HG03575 (cell line): Measurements from ENCODE around the gene TTC13.
A peak's percentile ranks its signal among the peaks of the same experiment; 100 is the strongest.

Experiments used
- ATAC-seq: cut with Tn5 transposase; IDR thresholded peaks from one replicate; pipeline ENCODE4 v1.9.1; 2021; ENCODE audit not compliant: unreplicated experiment, insufficient number of reproducible peaks, low FRiP score; ENCODE audit errors: extremely low read depth

Gene TTC13

DNA sequence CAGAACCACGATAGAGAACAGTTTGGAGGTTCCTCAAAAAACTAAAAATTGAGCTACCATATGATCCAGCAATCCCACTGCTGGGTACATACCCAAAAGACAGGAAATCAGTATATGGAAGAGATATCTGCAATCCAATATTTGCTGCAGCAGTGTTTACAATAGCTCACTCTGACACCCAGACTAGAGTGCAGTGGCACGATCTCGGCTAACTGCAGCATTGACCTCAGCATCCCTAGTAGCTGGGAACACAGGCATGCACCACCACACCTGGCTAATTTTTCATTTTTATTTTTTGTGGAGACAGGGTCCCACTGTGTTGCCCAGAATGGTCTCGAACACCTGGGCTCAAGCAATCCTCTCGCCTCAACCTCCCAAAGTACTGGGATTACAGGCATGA lies 13.1 kb downstream of the TTC13 start:
- ATAC-seq = no peak

DNA sequence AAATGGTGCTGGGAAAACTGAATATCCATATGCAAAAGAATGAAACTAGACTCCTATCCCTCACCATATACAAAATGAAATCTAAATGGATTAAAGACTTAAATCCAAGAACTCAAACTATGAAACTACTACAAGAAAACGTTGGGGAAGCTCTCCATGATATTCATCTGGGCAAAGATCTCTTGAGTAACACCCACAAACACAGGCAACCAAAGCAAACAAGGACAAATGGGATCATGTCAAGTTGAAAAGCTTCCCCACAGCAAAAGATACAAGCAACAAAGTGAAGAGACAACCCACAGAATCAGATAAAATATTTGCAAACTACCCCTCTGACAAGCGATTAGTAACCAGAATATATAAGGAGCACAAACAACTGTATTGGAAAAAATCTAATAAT lies 13.8 kb downstream of the TTC13 start:
- ATAC-seq = no peak

DNA sequence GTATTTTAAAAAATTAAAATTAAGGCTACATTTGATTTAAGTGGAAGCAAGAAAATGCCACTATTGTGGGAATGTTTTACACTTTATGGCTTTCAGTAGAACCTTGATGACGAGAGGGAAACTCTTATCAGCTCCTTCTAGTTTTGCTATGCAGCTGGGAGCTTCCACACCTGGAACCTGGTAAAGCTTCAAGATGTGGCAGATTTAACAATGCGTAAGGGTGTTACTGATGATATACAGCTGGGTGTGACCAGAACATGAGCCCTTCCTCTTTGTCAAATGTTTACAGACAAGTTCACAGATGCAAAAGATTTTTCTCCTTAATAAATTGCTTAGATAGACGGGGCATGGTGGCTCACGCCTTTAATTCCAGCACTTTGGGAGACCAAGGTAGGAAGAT lies 20.3 kb downstream of the TTC13 start:
- no peak for ATAC-seq

DNA sequence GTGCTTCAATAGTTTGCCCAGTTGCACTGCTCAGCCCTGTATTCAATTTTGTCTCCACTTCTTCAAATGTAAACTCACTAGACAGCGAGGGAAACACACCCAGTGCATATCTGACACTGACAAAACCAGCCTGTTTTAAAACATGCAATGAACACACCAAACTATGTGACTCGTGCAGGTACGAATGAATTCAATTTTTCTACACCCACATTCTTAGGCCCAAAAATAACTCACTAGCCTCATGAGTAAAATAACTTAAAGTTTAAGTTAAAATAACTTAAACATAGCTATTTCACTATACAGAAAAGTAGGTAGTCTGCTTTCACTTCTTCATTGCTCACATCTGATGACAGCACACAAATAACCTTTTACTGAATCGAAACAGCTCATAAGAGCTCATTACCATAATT lies 21.1 kb downstream of the TTC13 start:
- ATAC-seq = peak; percentile 78

DNA sequence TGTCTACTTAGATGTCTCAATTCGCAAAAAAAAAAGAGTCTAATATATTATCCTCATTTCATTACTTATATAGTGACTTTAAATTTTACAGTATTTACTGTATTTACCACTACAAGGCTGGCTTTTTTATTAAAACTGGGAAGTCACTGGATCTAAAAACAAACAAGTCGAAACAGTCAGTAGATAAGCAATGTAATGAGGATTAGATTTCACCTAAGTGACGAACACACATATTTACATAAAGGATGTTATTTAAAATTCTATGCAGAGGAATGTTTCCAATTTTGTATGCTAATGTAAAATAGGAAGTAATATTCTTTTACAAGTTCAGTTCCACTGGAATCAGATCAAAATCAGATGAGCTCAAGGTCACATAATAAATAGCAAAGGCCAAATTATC lies 28.3 kb downstream of the TTC13 start:
- ATAC-seq = no peak

DNA sequence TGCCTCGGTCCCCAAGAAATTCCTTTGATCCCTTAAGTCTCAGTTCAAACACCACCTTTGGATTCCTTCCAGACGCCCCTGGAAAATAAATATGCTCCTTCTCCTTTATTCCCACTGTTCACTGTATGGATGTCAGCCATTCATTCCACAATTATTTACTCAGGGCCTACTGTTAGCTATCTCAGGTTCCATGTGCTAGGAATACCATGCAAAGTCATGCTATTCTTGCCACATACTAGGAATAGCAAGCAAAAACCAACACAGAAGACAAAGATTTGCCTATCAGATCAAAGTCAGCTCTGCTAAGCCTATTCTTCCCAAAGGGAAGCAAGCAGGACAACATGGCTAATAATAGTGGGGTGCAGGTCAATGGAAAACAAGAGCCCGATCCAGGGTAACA lies 29.8 kb downstream of the TTC13 start:
- ATAC-seq = no peak

DNA sequence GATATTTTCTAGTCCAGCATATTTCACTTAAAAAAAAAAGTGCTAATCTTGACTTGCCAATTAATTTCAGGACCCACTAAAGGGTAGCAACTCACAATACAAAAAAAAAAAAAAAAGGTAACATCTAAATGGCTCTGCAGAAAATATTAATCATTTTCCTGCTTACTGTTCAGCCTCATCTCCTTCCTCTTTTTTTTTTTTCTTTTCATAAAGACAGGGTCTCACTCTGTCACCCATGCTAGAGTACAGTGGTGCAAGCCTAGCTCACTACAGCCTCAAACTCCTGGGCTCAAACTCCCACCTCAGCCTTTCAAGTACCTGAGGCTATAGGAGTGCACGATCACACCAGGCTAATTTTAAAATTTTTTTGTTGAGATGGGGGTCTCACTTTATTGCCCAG lies 30.4 kb downstream of the TTC13 start:
- no peak for ATAC-seq

DNA sequence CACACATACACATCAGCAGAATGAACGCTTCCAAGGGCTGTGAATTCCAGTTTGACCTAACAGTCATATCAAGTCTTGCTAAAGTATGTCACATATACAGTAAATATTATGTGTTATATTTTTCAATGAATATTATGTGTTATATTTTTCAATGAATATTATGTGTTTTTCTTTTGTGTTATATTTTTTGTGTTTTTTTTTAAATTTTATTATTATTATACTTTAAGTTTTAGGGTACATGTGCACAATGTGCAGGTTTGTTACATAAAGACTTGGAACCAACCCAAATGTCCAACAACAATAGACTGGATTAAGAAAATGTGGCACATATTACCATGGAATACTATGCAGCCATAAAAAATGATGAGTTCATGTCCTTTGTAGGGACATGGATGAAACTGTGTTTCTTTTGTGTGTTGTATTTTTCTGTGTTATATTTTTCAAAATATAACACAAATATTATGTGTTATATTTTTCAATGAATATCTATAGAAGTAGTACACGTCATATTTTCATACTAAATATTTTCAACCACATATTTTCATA lies 35.5 kb downstream of the TTC13 start:
- no peak for ATAC-seq

DNA sequence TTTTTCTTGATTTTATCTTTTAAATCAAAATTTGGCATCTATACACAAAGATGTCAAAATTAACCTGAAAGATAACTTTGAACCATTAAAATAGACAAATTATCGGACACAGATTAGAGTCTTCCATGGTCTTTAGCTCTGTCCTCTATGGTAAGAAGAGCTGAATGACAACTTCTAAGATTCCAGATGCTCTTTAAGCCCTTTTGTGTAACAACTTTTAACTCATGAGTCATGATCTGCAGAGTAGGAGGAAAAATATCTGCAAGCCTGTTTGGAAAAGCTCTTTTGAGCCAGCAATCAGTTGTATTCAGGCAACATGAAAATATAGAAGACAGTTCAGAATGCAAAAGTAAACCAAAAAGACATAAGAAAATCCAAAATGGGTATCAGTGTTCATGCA lies 37.8 kb downstream of the TTC13 start:
- ATAC-seq = no peak

DNA sequence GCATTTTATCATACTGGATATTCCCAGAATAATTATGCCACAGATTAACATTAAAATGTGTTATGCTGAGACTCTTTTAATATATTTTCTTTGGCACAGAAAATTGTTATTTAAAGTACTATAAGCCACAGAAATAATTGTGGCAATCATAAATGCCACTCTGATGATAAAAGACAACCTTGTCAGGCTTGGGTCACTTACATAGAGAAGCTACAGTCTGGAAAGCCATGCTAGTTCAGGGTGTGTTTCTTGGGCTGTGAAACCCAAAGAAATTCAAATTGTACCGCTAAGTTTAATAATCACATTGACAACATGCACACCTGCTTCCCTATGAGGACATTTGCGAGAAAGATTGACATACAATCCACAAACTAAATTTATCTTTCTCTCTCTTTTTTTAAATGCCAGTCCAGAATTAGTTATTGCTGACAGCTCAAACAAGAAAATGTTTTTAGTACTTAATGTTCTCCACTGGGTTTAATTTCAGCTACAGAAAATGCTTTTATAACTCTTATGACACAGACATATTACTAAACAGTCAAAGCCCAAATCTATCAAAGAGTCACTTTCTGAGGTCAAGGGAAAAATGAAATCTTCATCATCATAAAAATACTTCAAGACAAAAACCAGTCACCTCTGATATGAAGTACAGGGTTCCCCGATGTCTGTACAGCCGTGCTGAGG lies 38.7 kb downstream of the TTC13 start:
- ATAC-seq = no peak

DNA sequence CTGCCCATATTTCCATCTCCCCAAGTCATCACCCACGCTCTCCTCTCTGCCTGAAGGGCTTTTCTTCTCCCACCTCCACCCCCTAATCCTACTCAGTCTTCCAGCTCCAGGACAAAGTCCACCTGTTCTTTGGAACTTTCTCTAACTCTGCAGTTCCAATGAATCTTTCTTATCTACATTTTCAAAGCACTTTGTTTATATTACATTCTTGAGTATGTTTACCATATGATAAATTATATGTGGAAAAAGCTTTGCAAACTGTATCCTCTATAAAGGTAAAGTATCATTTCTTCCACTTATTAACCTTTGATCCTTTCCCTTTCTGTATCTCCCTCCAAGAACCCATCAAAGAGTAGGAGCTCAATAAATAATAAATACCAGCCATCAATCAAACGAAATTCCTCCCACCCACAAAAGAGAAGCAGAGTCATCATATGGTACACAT lies 39.7 kb downstream of the TTC13 start:
- ATAC-seq = no peak

DNA sequence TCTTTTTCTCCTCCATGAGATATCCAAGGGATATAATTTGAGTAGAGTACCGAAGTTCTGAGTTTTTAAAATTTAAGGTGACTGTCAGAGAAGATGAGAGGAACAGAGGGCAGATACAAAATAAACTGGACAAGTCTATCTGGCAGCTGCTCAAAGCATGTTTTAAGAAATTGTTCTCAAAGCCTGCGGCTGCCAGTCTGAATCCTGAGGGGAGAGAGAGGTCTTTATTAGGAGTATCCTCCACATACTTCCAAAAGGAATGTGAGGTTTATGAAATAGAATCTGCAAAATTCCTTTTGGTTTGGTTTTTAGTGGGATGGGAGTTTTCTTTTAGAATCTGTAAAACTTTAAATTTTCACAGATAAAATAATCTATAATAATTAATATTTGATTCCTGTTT lies 41.3 kb downstream of the TTC13 start:
- no peak for ATAC-seq

DNA sequence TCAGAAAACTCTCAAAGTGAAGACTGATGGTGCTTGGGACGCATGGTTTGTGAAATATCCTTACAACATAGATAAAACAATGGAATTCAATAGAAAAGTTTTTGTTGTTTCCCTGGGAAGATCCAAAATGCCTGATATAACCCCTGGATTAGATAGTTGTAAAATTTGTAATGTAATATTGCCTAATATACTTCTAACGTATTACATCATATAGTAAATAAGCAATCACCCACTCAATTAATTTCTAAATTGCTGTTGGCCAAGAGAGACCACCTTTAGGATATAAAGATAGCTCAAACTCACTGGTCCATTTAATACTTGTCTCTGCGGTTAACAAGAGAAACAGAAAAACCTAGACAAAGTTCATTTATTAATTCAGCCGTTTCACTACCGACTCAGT lies 42.2 kb downstream of the TTC13 start:
- ATAC-seq = no peak

DNA sequence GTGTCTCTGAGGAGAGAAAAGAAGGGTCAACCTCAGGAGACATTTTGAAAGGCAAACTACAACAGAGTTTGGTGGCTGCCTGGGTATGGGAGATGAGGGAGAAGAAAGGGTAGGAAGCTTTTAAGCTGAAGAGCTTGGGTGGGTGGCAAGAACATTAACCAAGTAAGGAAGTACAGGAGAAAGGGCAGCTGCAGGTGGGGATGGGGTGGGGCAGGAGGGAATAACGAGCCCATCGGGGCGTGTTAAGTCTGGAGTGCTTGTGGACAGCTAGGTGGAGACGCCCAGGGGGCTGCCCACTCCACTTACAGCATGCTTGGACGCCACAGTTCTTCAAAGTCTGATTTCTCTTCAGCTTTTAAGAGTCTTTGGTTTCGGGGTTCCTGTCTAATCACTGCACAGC lies 42.8 kb downstream of the TTC13 start:
- no peak for ATAC-seq

DNA sequence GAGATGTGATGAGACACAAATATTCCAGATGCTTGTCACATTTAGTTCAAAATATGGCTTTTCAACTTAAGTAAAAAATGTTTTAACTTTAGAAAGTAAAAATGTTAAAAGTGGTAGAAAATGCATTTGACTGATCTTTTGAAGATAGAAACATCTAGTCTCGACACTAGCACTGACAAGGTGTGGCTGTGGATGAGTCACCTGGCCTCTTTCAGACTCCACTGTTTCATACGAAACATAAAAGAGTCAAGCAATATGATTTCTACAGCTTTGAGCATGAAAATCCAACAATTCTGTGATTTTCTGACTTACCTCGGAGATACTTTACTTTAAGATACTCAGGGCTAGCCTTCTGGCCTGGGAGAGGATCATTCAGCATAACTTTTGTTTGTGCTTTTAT lies 47.7 kb downstream of the TTC13 start:
- ATAC-seq = no peak

DNA sequence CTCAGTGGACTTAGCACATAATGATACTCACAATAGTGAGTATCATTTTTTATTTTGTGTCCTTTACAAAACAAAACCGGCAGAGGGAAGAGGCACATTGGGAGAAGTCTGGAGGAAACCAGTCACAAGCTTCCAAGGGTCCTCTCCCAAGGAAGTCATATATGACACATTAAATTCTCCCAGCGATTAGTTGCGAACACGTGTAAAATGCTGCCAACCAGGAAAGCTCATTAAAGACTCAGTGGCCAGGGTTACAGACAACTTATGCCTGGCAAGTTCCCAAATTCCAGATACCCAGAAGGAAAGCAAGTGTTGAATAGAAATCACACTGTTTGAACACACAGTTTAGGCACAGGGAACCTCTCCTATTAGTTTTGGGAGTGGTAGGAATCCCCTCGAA lies 52.5 kb downstream of the TTC13 start:
- no peak for ATAC-seq

DNA sequence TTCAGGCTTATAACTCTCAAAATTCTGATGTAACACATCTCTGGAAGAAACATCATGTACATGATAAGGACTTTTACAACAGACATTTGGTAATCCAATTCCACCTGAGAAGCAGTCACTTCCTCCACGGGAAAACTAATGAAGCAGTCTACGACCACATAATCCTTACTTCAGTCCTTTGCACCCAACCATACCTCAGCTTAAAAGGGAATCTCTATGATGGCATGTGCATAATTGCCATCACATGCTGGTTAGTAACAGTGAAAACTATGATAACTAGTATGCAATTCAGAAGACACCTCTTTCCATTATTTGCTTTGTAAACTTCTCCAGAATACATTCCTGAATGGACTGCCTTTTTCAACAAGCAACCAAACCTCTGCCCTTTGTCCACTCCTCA lies 53.1 kb downstream of the TTC13 start:
- no peak for ATAC-seq

DNA sequence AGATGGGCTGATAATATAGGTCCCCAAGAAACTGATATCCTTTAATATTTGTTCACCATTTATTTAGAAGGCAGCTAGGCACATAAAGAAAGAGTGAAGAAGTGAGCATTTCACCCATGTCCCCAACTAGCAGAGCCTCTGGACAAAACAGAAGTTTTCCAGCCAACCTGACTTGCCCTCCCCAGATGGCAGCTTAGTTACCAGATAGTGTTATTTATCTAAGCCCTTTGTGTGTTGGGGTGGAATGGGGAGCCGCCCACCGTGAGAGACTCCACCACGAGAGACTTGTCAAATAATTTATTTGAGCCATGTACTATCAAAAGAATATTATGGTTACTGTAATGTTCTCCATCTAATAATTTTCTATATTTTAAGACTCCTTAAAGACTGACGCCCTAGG lies 55.5 kb downstream of the TTC13 start:
- no peak for ATAC-seq

DNA sequence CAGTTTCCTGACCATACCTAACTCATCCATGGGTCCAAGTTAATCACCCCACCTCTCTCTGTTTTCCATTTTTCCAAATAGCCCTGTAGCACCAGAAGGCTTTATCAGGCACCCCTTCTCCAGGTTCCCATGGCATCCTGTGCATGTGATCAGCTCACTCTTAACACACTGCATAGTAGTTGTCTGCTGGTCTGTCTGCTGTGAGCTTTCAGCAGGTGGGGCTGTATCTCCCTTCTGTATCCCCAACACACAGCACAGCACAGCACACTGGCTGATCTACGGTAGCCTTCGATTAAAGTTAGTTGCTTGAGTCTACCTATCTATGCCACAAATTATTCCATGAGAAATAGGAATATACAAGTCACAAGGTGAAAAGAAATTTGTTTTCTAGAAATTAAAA lies 56.0 kb downstream of the TTC13 start:
- no peak for ATAC-seq

DNA sequence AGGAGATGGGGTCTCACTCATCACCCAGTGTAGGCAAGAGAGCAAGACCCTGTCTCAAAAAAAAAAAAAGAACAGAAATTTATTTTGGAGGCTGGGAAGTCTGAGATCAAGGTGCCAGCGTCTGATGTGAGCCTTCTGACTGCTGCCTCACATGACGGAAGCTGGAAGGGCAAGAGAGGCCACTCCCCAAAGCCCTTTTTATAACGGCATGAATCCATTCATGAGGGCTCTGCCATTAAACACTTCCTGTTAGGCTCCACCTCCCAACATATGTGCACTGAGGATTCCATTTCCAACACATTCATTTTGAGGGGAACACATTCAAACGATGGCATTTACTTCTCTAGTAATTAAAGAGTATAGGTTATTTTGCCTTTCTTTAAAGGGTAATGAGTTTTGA lies 59.5 kb downstream of the TTC13 start:
- ATAC-seq = no peak
